ENCODE results near the gene PIRT.

The PIRT gene

GRCh38 chr17:10793256-10793655, 44.6 kb downstream of the PIRT start:
- Histone ChIP-seq H3K9ac (ENCODE audit: low read depth in 1 of 2, low read length in 2 of 2) (no peak overlapping the region), H3K4me1 (ENCODE audit: control insufficient read depth in 1 of 2, insufficient read depth in 2 of 2, low read length in 2 of 2) (peaks cover 39 to 59% of the 10 kb centered on the region in 2 donors), H3K36me3 (ENCODE audit: control insufficient read depth in 1 of 2, insufficient read depth in 2 of 2, low read length in 2 of 2) (peaks cover 21 to 32% of the 10 kb centered on the region in 2 donors), H3K4me3 (ENCODE audit: low read depth in 1 of 2, low read length in 2 of 2) (no peak overlapping the region), H3K27me3 (ENCODE audit: control insufficient read depth in 1 of 2, insufficient read depth in 2 of 2, low read length in 2 of 2) (no peaks in the 10 kb centered on the region), H3K9me3 (ENCODE audit: control insufficient read depth in 1 of 2, low read length in 2 of 2) (no peaks in the 10 kb centered on the region), H3K27ac (ENCODE audit: low read depth, low read length) (no peak overlapping the region)

GRCh38 chr17:10792151-10792550, 45.7 kb downstream of the PIRT start:
- no peaks in the 10 kb centered on the region for H3K27me3 ChIP-seq (ENCODE audit: control insufficient read depth in 1 of 2, insufficient read depth in 2 of 2, low read length in 2 of 2)

DNA sequence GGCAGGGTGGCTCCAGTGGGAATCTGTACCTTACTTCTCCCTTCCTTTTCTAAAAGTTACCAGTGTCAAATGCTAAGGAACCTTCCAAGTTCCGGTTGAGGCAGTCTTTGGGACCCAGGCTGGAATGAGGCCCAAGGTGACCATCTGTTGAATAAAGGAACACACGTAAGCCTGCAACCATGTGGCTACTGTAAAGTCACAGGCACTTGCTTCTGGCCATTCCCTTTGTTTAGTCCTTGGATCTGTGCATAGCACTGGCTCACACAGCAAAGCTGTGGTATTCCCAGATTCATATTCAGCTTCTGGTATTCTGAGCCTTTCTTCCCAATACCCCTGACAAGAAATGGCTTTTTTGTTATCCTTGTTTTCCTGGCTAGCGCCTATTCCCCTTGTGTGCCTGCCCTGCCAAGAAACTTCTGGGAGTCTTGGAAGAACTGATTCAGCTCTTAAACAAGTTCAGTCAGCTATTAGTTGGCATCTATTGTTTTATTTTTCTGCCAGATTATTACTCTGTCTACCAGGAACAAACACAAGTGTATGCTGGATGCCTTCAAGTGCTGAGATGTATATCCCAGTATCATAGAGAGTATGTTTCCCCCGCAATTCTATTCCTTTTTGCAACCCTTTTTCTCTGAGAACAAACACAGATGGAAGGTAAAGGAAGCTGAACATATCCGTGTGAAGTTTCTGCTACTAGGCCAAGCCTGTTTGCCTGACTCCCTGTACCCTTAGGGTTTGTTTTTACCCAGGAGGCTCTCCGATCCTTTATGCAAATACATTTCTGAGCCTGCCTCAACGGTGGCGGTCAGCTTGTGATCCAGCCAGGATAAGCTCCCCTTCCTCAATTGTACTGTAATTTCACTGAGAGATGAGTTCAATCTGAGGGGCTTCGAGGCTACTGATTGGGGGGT, 47.1 kb downstream of the PIRT start:
- Histone ChIP-seq H3K9ac (ENCODE audit: low read depth in 1 of 2, low read length in 2 of 2) (no peak overlapping the region), H3K9me3 (ENCODE audit: control insufficient read depth in 1 of 2, low read length in 2 of 2) (no peaks in the 10 kb centered on the region), H3K4me3 (ENCODE audit: low read depth in 1 of 2, low read length in 2 of 2) (no peak overlapping the region), H3K27ac (ENCODE audit: low read depth, low read length) (no peak overlapping the region), H3K4me1 (ENCODE audit: control insufficient read depth in 1 of 2, insufficient read depth in 2 of 2, low read length in 2 of 2) (peaks cover 44 to 54% of the 10 kb centered on the region in 2 donors), H3K36me3 (ENCODE audit: control insufficient read depth in 1 of 2, insufficient read depth in 2 of 2, low read length in 2 of 2) (peaks cover 12 to 21% of the 10 kb centered on the region in 2 donors), H3K27me3 (ENCODE audit: control insufficient read depth in 1 of 2, insufficient read depth in 2 of 2, low read length in 2 of 2) (no peaks in the 10 kb centered on the region)

More at GRCh38 chr17:10792151-10792550, 45.7 kb downstream of the PIRT start:
- peaks cover 41 to 59% of the 10 kb centered on the region in 2 donors for H3K4me1 ChIP-seq (ENCODE audit: control insufficient read depth in 1 of 2, insufficient read depth in 2 of 2, low read length in 2 of 2)
- peaks cover 21 to 32% of the 10 kb centered on the region in 2 donors for H3K36me3 ChIP-seq (ENCODE audit: control insufficient read depth in 1 of 2, insufficient read depth in 2 of 2, low read length in 2 of 2)
- peak overlapping the region; percentile 13 to 20 for H3K9ac ChIP-seq (ENCODE audit: low read depth in 1 of 2, low read length in 2 of 2)
- H3K9me3 ChIP-seq (ENCODE audit: control insufficient read depth in 1 of 2, low read length in 2 of 2) = no peaks in the 10 kb centered on the region
- H3K4me3 ChIP-seq (ENCODE audit: low read depth in 1 of 2, low read length in 2 of 2) = no peak overlapping the region
- no peak overlapping the region for H3K27ac ChIP-seq (ENCODE audit: low read depth, low read length)

GRCh38 chr17:10789694-10790271, 48.1 kb downstream of the PIRT start:
- no peak overlapping the region for H3K9ac ChIP-seq (ENCODE audit: low read depth in 1 of 2, low read length in 2 of 2)

DNA sequence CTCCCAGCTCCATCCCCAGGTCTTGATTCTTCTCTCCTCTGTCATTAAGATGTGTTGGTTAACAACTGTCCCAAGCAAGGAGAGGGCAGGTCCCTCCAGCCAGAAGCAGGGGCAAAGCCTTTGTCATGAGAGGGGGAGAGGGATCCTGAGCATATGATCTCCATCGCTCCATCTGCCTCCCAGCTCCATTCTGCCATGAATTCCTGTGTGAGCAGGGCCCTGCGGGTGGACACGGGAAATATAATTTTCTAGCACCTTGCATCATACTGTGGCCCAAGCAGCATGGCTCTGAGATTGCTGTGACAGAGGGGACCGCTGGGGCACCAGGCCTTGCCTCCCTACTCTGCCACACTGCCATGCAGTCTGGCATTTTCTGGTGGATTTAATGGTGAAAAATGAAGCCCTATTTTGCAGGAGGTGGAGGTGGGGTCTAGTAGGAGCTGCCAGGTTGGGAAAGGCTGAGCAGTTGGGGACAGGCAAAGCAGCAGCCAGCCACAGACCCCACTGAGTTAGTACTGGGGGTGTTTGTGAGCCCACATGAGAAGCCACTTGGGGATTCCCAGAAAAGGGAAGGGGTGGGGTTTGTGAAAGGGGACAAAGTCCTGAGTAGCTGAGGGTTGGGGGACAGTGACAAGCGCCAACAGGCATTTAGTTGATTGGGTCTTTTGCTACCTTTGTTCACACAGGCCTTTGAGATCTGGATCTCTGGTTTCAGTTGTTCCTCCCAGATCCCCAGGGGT, 50.4 kb downstream of the PIRT start:
- H3K9me3 ChIP-seq (ENCODE audit: control insufficient read depth in 1 of 2, low read length in 2 of 2) = no peaks in the 10 kb centered on the region
- no peak overlapping the region for H3K9ac ChIP-seq (ENCODE audit: low read depth in 1 of 2, low read length in 2 of 2)
- no peak overlapping the region for H3K4me3 ChIP-seq (ENCODE audit: low read depth in 1 of 2, low read length in 2 of 2)
- H3K36me3 ChIP-seq (ENCODE audit: control insufficient read depth in 1 of 2, insufficient read depth in 2 of 2, low read length in 2 of 2) = no peaks in the 10 kb centered on the region
- peaks cover 46 to 53% of the 10 kb centered on the region in 2 donors for H3K4me1 ChIP-seq (ENCODE audit: control insufficient read depth in 1 of 2, insufficient read depth in 2 of 2, low read length in 2 of 2)
- no peak overlapping the region for H3K27ac ChIP-seq (ENCODE audit: low read depth, low read length)
- no peaks in the 10 kb centered on the region for H3K27me3 ChIP-seq (ENCODE audit: control insufficient read depth in 1 of 2, insufficient read depth in 2 of 2, low read length in 2 of 2)

More at GRCh38 chr17:10789694-10790271, 48.1 kb downstream of the PIRT start:
- peaks cover 47 to 56% of the 10 kb centered on the region in 2 donors for H3K4me1 ChIP-seq (ENCODE audit: control insufficient read depth in 1 of 2, insufficient read depth in 2 of 2, low read length in 2 of 2)
- H3K4me3 ChIP-seq (ENCODE audit: low read depth in 1 of 2, low read length in 2 of 2) = no peak overlapping the region
- H3K9me3 ChIP-seq (ENCODE audit: control insufficient read depth in 1 of 2, low read length in 2 of 2) = no peaks in the 10 kb centered on the region
- H3K27me3 ChIP-seq (ENCODE audit: control insufficient read depth in 1 of 2, insufficient read depth in 2 of 2, low read length in 2 of 2) = no peaks in the 10 kb centered on the region
- no peak overlapping the region for H3K27ac ChIP-seq (ENCODE audit: low read depth, low read length)
- H3K36me3 ChIP-seq (ENCODE audit: control insufficient read depth in 1 of 2, insufficient read depth in 2 of 2, low read length in 2 of 2) = peaks cover 2 to 11% of the 10 kb centered on the region in 2 donors

- Histone ChIP-seq H3K36me3 (ENCODE audit: control insufficient read depth in 1 of 2, insufficient read depth in 2 of 2, low read length in 2 of 2) (no peaks in the 10 kb centered on the region), H3K27me3 (ENCODE audit: control insufficient read depth in 1 of 2, insufficient read depth in 2 of 2, low read length in 2 of 2) (no peaks in the 10 kb centered on the region), H3K9me3 (ENCODE audit: control insufficient read depth in 1 of 2, low read length in 2 of 2) (no peaks in the 10 kb centered on the region), H3K9ac (ENCODE audit: low read depth in 1 of 2, low read length in 2 of 2) (no peak overlapping the region), H3K4me1 (ENCODE audit: control insufficient read depth in 1 of 2, insufficient read depth in 2 of 2, low read length in 2 of 2) (peaks cover 35% of the 10 kb centered on the region in 2 donors), H3K27ac (ENCODE audit: low read depth, low read length) (peak overlapping the region; percentile 15), H3K4me3 (ENCODE audit: low read depth in 1 of 2, low read length in 2 of 2) (no peak overlapping the region)
Measured at GRCh38 chr17:10785295-10785694, 52.6 kb downstream of the PIRT start.

GRCh38 chr17:10779609-10780008, 58.3 kb downstream of the PIRT start:
- Histone ChIP-seq H3K27me3 (ENCODE audit: control insufficient read depth in 1 of 2, insufficient read depth in 2 of 2, low read length in 2 of 2) (no peaks in the 10 kb centered on the region), H3K9ac (ENCODE audit: low read depth in 1 of 2, low read length in 2 of 2) (no peak overlapping the region), H3K9me3 (ENCODE audit: control insufficient read depth in 1 of 2, low read length in 2 of 2) (no peaks in the 10 kb centered on the region), H3K4me3 (ENCODE audit: low read depth in 1 of 2, low read length in 2 of 2) (no peak overlapping the region), H3K27ac (ENCODE audit: low read depth, low read length) (no peak overlapping the region), H3K36me3 (ENCODE audit: control insufficient read depth in 1 of 2, insufficient read depth in 2 of 2, low read length in 2 of 2) (no peaks in the 10 kb centered on the region), H3K4me1 (ENCODE audit: control insufficient read depth in 1 of 2, insufficient read depth in 2 of 2, low read length in 2 of 2) (peaks cover 7 to 22% of the 10 kb centered on the region in 2 donors)

DNA sequence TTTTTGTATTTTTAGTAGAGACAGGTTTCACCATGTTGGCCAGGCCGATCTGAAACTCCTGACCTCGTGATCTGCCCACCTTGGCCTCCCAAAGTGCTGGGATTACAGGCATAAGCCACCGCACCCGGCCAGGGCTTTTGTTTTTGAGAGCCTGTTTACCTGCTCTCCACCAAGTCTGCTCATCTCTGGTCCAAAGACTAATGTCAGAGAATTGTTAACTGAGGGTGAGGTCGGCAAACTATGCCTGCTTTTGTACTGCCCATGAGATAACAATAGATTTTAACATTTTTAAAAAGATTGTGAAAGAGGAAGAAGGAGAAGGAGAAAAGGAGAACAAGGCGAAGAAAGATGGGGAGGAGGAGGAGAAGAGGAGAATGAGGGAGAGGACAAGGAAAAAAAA, 60.0 kb downstream of the PIRT start:
- H3K36me3 ChIP-seq (ENCODE audit: control insufficient read depth in 1 of 2, insufficient read depth in 2 of 2, low read length in 2 of 2) = no peaks in the 10 kb centered on the region
- no peak overlapping the region for H3K4me3 ChIP-seq (ENCODE audit: low read depth in 1 of 2, low read length in 2 of 2)
- no peaks in the 10 kb centered on the region for H3K27me3 ChIP-seq (ENCODE audit: control insufficient read depth in 1 of 2, insufficient read depth in 2 of 2, low read length in 2 of 2)
- H3K4me1 ChIP-seq (ENCODE audit: control insufficient read depth in 1 of 2, insufficient read depth in 2 of 2, low read length in 2 of 2) = peaks cover 5 to 21% of the 10 kb centered on the region in 2 donors
- H3K27ac ChIP-seq (ENCODE audit: low read depth, low read length) = no peak overlapping the region
- H3K9ac ChIP-seq (ENCODE audit: low read depth in 1 of 2, low read length in 2 of 2) = no peak overlapping the region
- H3K9me3 ChIP-seq (ENCODE audit: control insufficient read depth in 1 of 2, low read length in 2 of 2) = no peaks in the 10 kb centered on the region

DNA sequence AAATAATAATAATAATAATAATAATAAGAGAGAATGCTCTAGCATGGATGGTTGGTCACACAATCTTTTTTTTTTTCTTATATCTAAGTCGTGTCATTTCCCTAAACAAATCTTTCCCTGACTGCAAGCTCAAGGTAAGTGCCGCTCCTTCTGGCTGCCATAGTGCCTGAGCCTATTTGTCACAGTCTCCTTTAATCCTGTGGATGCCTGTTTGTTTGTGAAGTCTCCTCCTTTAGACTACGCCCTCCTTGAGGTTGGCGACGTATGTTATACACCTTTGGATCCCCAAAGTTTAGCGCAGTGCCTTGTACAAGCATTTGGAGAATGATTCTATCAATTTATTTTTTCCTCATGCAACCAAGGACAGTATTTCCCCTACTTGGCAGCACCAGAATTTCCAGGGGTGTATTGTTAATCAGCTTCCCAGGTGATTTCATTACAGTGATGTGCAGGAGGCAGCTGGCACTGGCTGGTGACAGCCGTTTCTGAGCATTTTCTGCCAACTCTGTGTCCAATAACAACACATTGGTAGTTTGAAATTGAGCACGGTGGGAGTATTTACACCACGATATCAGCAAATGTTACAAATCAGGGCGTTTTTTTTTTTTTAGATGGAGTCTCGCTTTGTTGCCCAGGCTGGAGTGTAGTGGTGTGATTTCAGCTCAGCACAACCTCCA, 60.6 kb downstream of the PIRT start:
- Histone ChIP-seq H3K27me3 (ENCODE audit: control insufficient read depth in 1 of 2, insufficient read depth in 2 of 2, low read length in 2 of 2) (no peaks in the 10 kb centered on the region), H3K36me3 (ENCODE audit: control insufficient read depth in 1 of 2, insufficient read depth in 2 of 2, low read length in 2 of 2) (no peaks in the 10 kb centered on the region), H3K4me1 (ENCODE audit: control insufficient read depth in 1 of 2, insufficient read depth in 2 of 2, low read length in 2 of 2) (peaks cover 5 to 22% of the 10 kb centered on the region in 2 donors), H3K4me3 (ENCODE audit: low read depth in 1 of 2, low read length in 2 of 2) (no peak overlapping the region), H3K27ac (ENCODE audit: low read depth, low read length) (no peak overlapping the region), H3K9ac (ENCODE audit: low read depth in 1 of 2, low read length in 2 of 2) (no peak overlapping the region), H3K9me3 (ENCODE audit: control insufficient read depth in 1 of 2, low read length in 2 of 2) (peaks cover 0 to 3% of the 10 kb centered on the region in 2 donors)
